T-helper 1 cell treated with Interleukin-12 subunit alpha and Interleukin-12 subunit beta and Interleukin-4 antibody, amounts not matched to agents 30 μg/mL and 1 μg/mL, for 36 hours (primary cell): ENCODE measurements around the gene PXN.
"Not testable (repeated sequence)": the region's sequence is repeated elsewhere in the genome, so short reads cannot be mapped to it uniquely, and the experiment has no call there.

Experiments
- H3K27ac Mint-ChIP-seq: one replicate; pipeline ENCODE4 v1.8.0; 2021; ENCODE audit warnings: mild to moderate bottlenecking, mixed read lengths
- H3K27me3 Mint-ChIP-seq: one replicate; pipeline ENCODE4 v1.8.0; 2021; ENCODE audit warnings: low read depth, mixed read lengths
- H3K36me3 Mint-ChIP-seq: one replicate; pipeline ENCODE4 v1.8.0; 2021; ENCODE audit warnings: low read depth, mixed read lengths
- H3K4me1 Mint-ChIP-seq: one replicate; pipeline ENCODE4 v1.8.0; 2021; ENCODE audit warnings: low read depth, mixed read lengths
- H3K4me3 Mint-ChIP-seq: one replicate; pipeline ENCODE4 v1.8.0; 2021; ENCODE audit warnings: mild to moderate bottlenecking, moderate library complexity, mixed read lengths
- H3K9me3 Mint-ChIP-seq: one replicate; pipeline ENCODE4 v1.8.0; 2021; ENCODE audit warnings: mixed read lengths

Gene PXN

GRCh38 chr12:120215766-120216735, 49.5 kb downstream of the PXN start:
- no peaks in the 10 kb centered on the region for H3K9me3 Mint-ChIP-seq
- H3K36me3 Mint-ChIP-seq = peaks cover 34% of the 10 kb centered on the region
- no peaks in the 10 kb centered on the region for H3K4me1 Mint-ChIP-seq
- H3K4me3 Mint-ChIP-seq = no peak overlapping the region
- H3K27ac Mint-ChIP-seq = peak overlapping the region; percentile 3
- no peaks in the 10 kb centered on the region for H3K27me3 Mint-ChIP-seq

GRCh38 chr12:120215357-120215735, 50.2 kb downstream of the PXN start:
- H3K27me3 Mint-ChIP-seq = no peaks in the 10 kb centered on the region
- H3K36me3 Mint-ChIP-seq = peaks cover 30% of the 10 kb centered on the region
- no peak overlapping the region for H3K27ac Mint-ChIP-seq
- no peak overlapping the region for H3K4me3 Mint-ChIP-seq
- H3K4me1 Mint-ChIP-seq = no peaks in the 10 kb centered on the region
- no peaks in the 10 kb centered on the region for H3K9me3 Mint-ChIP-seq

- H3K4me1 Mint-ChIP-seq = no peaks in the 10 kb centered on the region
- H3K4me3 Mint-ChIP-seq = no peak overlapping the region
- no peak overlapping the region for H3K27ac Mint-ChIP-seq
- peaks cover 31% of the 10 kb centered on the region for H3K36me3 Mint-ChIP-seq
- H3K9me3 Mint-ChIP-seq = no peaks in the 10 kb centered on the region
- H3K27me3 Mint-ChIP-seq = no peaks in the 10 kb centered on the region
Observed at GRCh38 chr12:120214626-120215356, 50.7 kb downstream of the PXN start.

GRCh38 chr12:120213758-120214157, 51.8 kb downstream of the PXN start:
- H3K27me3 Mint-ChIP-seq = no peaks in the 10 kb centered on the region
- no peaks in the 10 kb centered on the region for H3K4me1 Mint-ChIP-seq
- no peaks in the 10 kb centered on the region for H3K9me3 Mint-ChIP-seq
- no peak overlapping the region for H3K27ac Mint-ChIP-seq
- no peak overlapping the region for H3K4me3 Mint-ChIP-seq
- peaks cover 27% of the 10 kb centered on the region for H3K36me3 Mint-ChIP-seq

GRCh38 chr12:120213182-120213581, 52.3 kb downstream of the PXN start:
- peaks cover 23% of the 10 kb centered on the region for H3K36me3 Mint-ChIP-seq
- H3K27me3 Mint-ChIP-seq, H3K4me3 Mint-ChIP-seq, H3K27ac Mint-ChIP-seq, H3K4me1 Mint-ChIP-seq, H3K9me3 Mint-ChIP-seq: not testable (repeated sequence)

- no peaks in the 10 kb centered on the region for H3K9me3 Mint-ChIP-seq
- H3K27ac Mint-ChIP-seq = no peak overlapping the region
- H3K36me3 Mint-ChIP-seq = peaks cover 26% of the 10 kb centered on the region
- no peaks in the 10 kb centered on the region for H3K4me1 Mint-ChIP-seq
- no peaks in the 10 kb centered on the region for H3K27me3 Mint-ChIP-seq
- H3K4me3 Mint-ChIP-seq = no peak overlapping the region
Observed at GRCh38 chr12:120212301-120212700, 53.2 kb downstream of the PXN start.

GRCh38 chr12:120211904-120212283, 53.6 kb downstream of the PXN start:
- no peaks in the 10 kb centered on the region for H3K27me3 Mint-ChIP-seq
- H3K4me1 Mint-ChIP-seq = no peaks in the 10 kb centered on the region
- H3K4me3 Mint-ChIP-seq = no peak overlapping the region
- H3K9me3 Mint-ChIP-seq = no peaks in the 10 kb centered on the region
- H3K36me3 Mint-ChIP-seq = peaks cover 26% of the 10 kb centered on the region
- no peak overlapping the region for H3K27ac Mint-ChIP-seq

- H3K36me3 Mint-ChIP-seq = peaks cover 26% of the 10 kb centered on the region
- no peak overlapping the region for H3K4me3 Mint-ChIP-seq
- no peaks in the 10 kb centered on the region for H3K9me3 Mint-ChIP-seq
- H3K27ac Mint-ChIP-seq = no peak overlapping the region
- no peaks in the 10 kb centered on the region for H3K4me1 Mint-ChIP-seq
- no peaks in the 10 kb centered on the region for H3K27me3 Mint-ChIP-seq
Observed at GRCh38 chr12:120211243-120211903, 54.2 kb downstream of the PXN start.

GRCh38 chr12:120209851-120210250, 55.7 kb downstream of the PXN start:
- no peaks in the 10 kb centered on the region for H3K4me1 Mint-ChIP-seq
- H3K27ac Mint-ChIP-seq = no peak overlapping the region
- peaks cover 21% of the 10 kb centered on the region for H3K36me3 Mint-ChIP-seq
- no peaks in the 10 kb centered on the region for H3K9me3 Mint-ChIP-seq
- H3K27me3 Mint-ChIP-seq = no peaks in the 10 kb centered on the region
- H3K4me3 Mint-ChIP-seq = no peak overlapping the region

- H3K4me3 Mint-ChIP-seq = no peak overlapping the region
- peaks cover 14% of the 10 kb centered on the region for H3K36me3 Mint-ChIP-seq
- no peak overlapping the region for H3K27ac Mint-ChIP-seq
- peaks cover 3% of the 10 kb centered on the region for H3K4me1 Mint-ChIP-seq
- H3K9me3 Mint-ChIP-seq = no peaks in the 10 kb centered on the region
- H3K27me3 Mint-ChIP-seq = no peaks in the 10 kb centered on the region
Observed at GRCh38 chr12:120207227-120207626, 58.3 kb downstream of the PXN start.

GRCh38 chr12:120206781-120207180, 58.7 kb downstream of the PXN start:
- not testable (repeated sequence) for H3K9me3 Mint-ChIP-seq, H3K27ac Mint-ChIP-seq, H3K4me3 Mint-ChIP-seq

GRCh38 chr12:120206228-120206627, 59.3 kb downstream of the PXN start:
- Mint-ChIP-seq H3K4me3 (no peak overlapping the region), H3K9me3 (no peaks in the 10 kb centered on the region)

More at GRCh38 chr12:120206781-120207180, 58.7 kb downstream of the PXN start:
- H3K36me3 Mint-ChIP-seq = peaks cover 13% of the 10 kb centered on the region
- H3K4me1 Mint-ChIP-seq, H3K27me3 Mint-ChIP-seq: not testable (repeated sequence)

GRCh38 chr12:120204171-120204570, 61.4 kb downstream of the PXN start:
- Mint-ChIP-seq H3K4me3 (no peak overlapping the region), H3K9me3 (no peaks in the 10 kb centered on the region), H3K36me3 (peaks cover 15% of the 10 kb centered on the region), H3K27me3 (no peaks in the 10 kb centered on the region), H3K27ac (no peak overlapping the region), H3K4me1 (peaks cover 15% of the 10 kb centered on the region)

More at GRCh38 chr12:120206228-120206627, 59.3 kb downstream of the PXN start:
- no peaks in the 10 kb centered on the region for H3K27me3 Mint-ChIP-seq
- H3K4me1 Mint-ChIP-seq = peaks cover 6% of the 10 kb centered on the region
- H3K36me3 Mint-ChIP-seq = peaks cover 7% of the 10 kb centered on the region
- no peak overlapping the region for H3K27ac Mint-ChIP-seq

GRCh38 chr12:120200364-120200800, 65.1 kb downstream of the PXN start:
- peak overlapping the region; percentile 98 for H3K4me3 Mint-ChIP-seq
- no peaks in the 10 kb centered on the region for H3K27me3 Mint-ChIP-seq
- H3K27ac Mint-ChIP-seq = peak overlapping the region; percentile 96
- peaks cover 30% of the 10 kb centered on the region for H3K4me1 Mint-ChIP-seq
- no peaks in the 10 kb centered on the region for H3K9me3 Mint-ChIP-seq
- peaks cover 35% of the 10 kb centered on the region for H3K36me3 Mint-ChIP-seq
